CD8-positive, alpha-beta memory T cell (primary cell): Measurements from ENCODE around the gene TAMM41. TPM values are rescaled to one million over a fixed set of nuclear protein-coding genes. Genes with fewer than 3 reads are reported as not detected.
A peak's percentile ranks its signal among the peaks of the same experiment; 100 is the strongest.

Experiments used
- CTCF ChIA-PET: fragments of 350-600 bp; sonication (Branson Sonifier 250); formaldehyde crosslinking; loops from one replicate; lab custom pipeline; 2021; ENCODE audit warnings: antibody characterized with exemption; lab: Charles Lee
- POLR2A ChIA-PET: fragments of 350-600 bp; sonication (Branson Sonifier 250); formaldehyde crosslinking; loops from one replicate; lab custom pipeline; 2021; ENCODE audit warnings: antibody characterized with exemption; lab: Charles Lee
- DNase-seq, 5 donors: peaks; one replicate each; pipeline versions ENCODE4 v3.0.0 to v3.0.0-alpha.2; 2020 to 2022; ENCODE audit warnings: mixed read lengths in 1 of 5
- H3K27ac ChIP-seq: one replicate; pipeline ENCODE4 v1.7.0; 2013; ENCODE audit warnings: low read depth, mild to moderate bottlenecking, low read length, moderate library complexity
- H3K27me3 ChIP-seq: 2 replicates; pipeline ENCODE4 v1.7.0; 2013; ENCODE audit warnings: low read length, mild to moderate bottlenecking; ENCODE audit not compliant: insufficient read depth, poor library complexity, severe bottlenecking
- H3K36me3 ChIP-seq: 2 replicates; pipeline ENCODE4 v1.7.0; 2013; ENCODE audit warnings: mild to moderate bottlenecking, low read length, moderate library complexity; ENCODE audit not compliant: insufficient read depth
- H3K4me1 ChIP-seq: 2 replicates; pipeline ENCODE4 v1.7.0; 2013; ENCODE audit warnings: mild to moderate bottlenecking, low read length, moderate library complexity; ENCODE audit not compliant: insufficient read depth
- H3K4me3 ChIP-seq: 2 replicates; pipeline ENCODE4 v1.7.0; 2013; ENCODE audit warnings: mild to moderate bottlenecking, low read length
- H3K9me3 ChIP-seq: 2 replicates; pipeline ENCODE4 v1.7.0; 2013; ENCODE audit warnings: mild to moderate bottlenecking, low read length
- H3K27ac Mint-ChIP-seq, 8 donors: one replicate each; pipeline ENCODE4 v1.8.0; 2020 to 2021; ENCODE audit warnings: mixed read lengths in 8 of 8, mild to moderate bottlenecking in 6 of 8, inconsistent platforms in 3 of 8, moderate library complexity in 3 of 8
- H3K27me3 Mint-ChIP-seq, 2 donors: one replicate each; pipeline ENCODE4 v1.8.0; 2020 to 2021; ENCODE audit warnings: mixed read lengths in 2 of 2, mild to moderate bottlenecking in 1 of 2, moderate library complexity in 1 of 2
- H3K36me3 Mint-ChIP-seq, 3 donors: one replicate each; pipeline ENCODE4 v1.8.0; 2020 to 2021; ENCODE audit warnings: mixed read lengths in 3 of 3, inconsistent platforms in 1 of 3, mild to moderate bottlenecking in 1 of 3
- H3K4me1 Mint-ChIP-seq, 3 donors: one replicate each; pipeline ENCODE4 v1.8.0; 2020 to 2021; ENCODE audit warnings: mixed read lengths in 3 of 3, inconsistent platforms in 1 of 3, mild to moderate bottlenecking in 1 of 3
- H3K4me3 Mint-ChIP-seq, 7 donors: one replicate each; pipeline ENCODE4 v1.8.0; 2020 to 2021; ENCODE audit warnings: mixed read lengths in 7 of 7, mild to moderate bottlenecking in 6 of 7, moderate library complexity in 4 of 7, inconsistent platforms in 2 of 7
- H3K9me3 Mint-ChIP-seq, 5 donors: one replicate each; pipeline ENCODE4 v1.8.0; 2020 to 2022; ENCODE audit warnings: mixed read lengths in 5 of 5, mild to moderate bottlenecking in 3 of 5, moderate library complexity in 2 of 5, inconsistent platforms in 1 of 5
- polyA plus RNA-seq: library from polyadenylated mRNA; unstranded; fragments of 300-500 nt; fragmentation: Illumina TruSeq; gene quantifications from one replicate; pipeline ENCODE4 v1.2.3, GENCODE V29; 2021
- total RNA-seq, 2 experiments: library from RNA; stranded (reverse); gene quantifications; one replicate each; pipeline ENCODE4 v1.2.3, GENCODE V29; 2021

TAMM41 gene
- total and polyA plus RNA-seq, 3 experiments from 2014 or later: 22.9 to 26.1 (median 26.0) TPM

- no peak for DNase-seq
- Mint-ChIP-seq H3K27ac (peak overlapping the region in 1 of 8 donors; percentile 18), H3K27me3 (no peaks in the 10 kb centered on the region), H3K36me3 (peaks cover 14 to 76% (median 37%) of the 10 kb centered on the region in 3 donors), H3K4me3 (no peak overlapping the region), H3K9me3 (no peaks in the 10 kb centered on the region), H3K4me1 (peaks cover 2 to 5% (median 3%) of the 10 kb centered on the region in 3 donors)
- ChIA-PET POLR2A (no interaction called here), CTCF (interaction anchor here (0.9 kb wide), 1 partner anchor 429 kb away, joined by 3 read pairs; no protein-coding TSS in a partner anchor)
- no peaks in the 10 kb centered on the region for H3K4me1 ChIP-seq
- no peaks in the 10 kb centered on the region for H3K9me3 ChIP-seq
- no peak overlapping the region for H3K4me3 ChIP-seq
- H3K27ac ChIP-seq: no peak overlapping the region
- peaks cover 32% of the 10 kb centered on the region for H3K36me3 ChIP-seq
- no peaks in the 10 kb centered on the region for H3K27me3 ChIP-seq
Measured at GRCh38 chr3:11808231-11808630, 38.5 kb downstream of the TAMM41 start.

- ChIA-PET CTCF (no interaction called here), POLR2A (no interaction called here)
- Mint-ChIP-seq H3K4me3 (no peak overlapping the region), H3K36me3 (peaks cover 17 to 74% (median 38%) of the 10 kb centered on the region in 3 donors), H3K4me1 (peaks cover 2 to 5% (median 3%) of the 10 kb centered on the region in 3 donors), H3K27ac (peak overlapping the region in 2 of 8 donors; percentile 18 to 50), H3K27me3 (no peaks in the 10 kb centered on the region), H3K9me3 (peaks cover 0 to under 1% (median under 1%) of the 10 kb centered on the region in 5 donors)
- peaks cover 32% of the 10 kb centered on the region for H3K36me3 ChIP-seq
- H3K27me3 ChIP-seq: no peaks in the 10 kb centered on the region
- DNase-seq: no peak
- H3K27ac ChIP-seq: no peak overlapping the region
- no peaks in the 10 kb centered on the region for H3K4me1 ChIP-seq
- no peaks in the 10 kb centered on the region for H3K9me3 ChIP-seq
- no peak overlapping the region for H3K4me3 ChIP-seq
Measured at GRCh38 chr3:11807686-11808085, 39.0 kb downstream of the TAMM41 start.

GRCh38 chr3:11805716-11806115 lies 41.0 kb downstream of the TAMM41 start:
- POLR2A ChIA-PET: no interaction called here
- DNase-seq: no peak
- H3K36me3 ChIP-seq: peaks cover 43% of the 10 kb centered on the region
- CTCF ChIA-PET: interaction anchor here (1.3 kb wide), 1 partner anchor 97 kb away, joined by 3 read pairs; no protein-coding TSS in a partner anchor
- Mint-ChIP-seq H3K4me1 (peaks cover 2 to 5% (median 4%) of the 10 kb centered on the region in 3 donors), H3K36me3 (peaks cover 35 to 82% (median 43%) of the 10 kb centered on the region in 3 donors), H3K9me3 (peaks cover 0 to 10% (median 6%) of the 10 kb centered on the region in 5 donors), H3K27me3 (no peaks in the 10 kb centered on the region), H3K4me3 (no peak overlapping the region), H3K27ac (peak overlapping the region in 1 of 8 donors; percentile 34)
- H3K27me3 ChIP-seq: no peaks in the 10 kb centered on the region
- H3K9me3 ChIP-seq: no peaks in the 10 kb centered on the region
- no peak overlapping the region for H3K4me3 ChIP-seq
- H3K4me1 ChIP-seq: no peaks in the 10 kb centered on the region
- no peak overlapping the region for H3K27ac ChIP-seq

GRCh38 chr3:11803977-11804892 lies 42.5 kb downstream of the TAMM41 start:
- POLR2A ChIA-PET: no interaction called here
- Histone ChIP-seq H3K27ac (no peak overlapping the region), H3K9me3 (peaks cover 7% of the 10 kb centered on the region), H3K4me3 (no peak overlapping the region), H3K4me1 (no peaks in the 10 kb centered on the region), H3K36me3 (peaks cover 44% of the 10 kb centered on the region), H3K27me3 (no peaks in the 10 kb centered on the region)
- Mint-ChIP-seq H3K27me3 (no peaks in the 10 kb centered on the region), H3K27ac (peak overlapping the region in 3 of 8 donors; percentile 14 to 55 (median 34)), H3K9me3 (peaks cover 2 to 25% (median 18%) of the 10 kb centered on the region in 5 donors), H3K4me3 (no peak overlapping the region), H3K36me3 (peaks cover 50 to 84% (median 52%) of the 10 kb centered on the region in 3 donors), H3K4me1 (peaks cover 11 to 15% (median 13%) of the 10 kb centered on the region in 3 donors)
- peak in 4 of 5 donors; percentile 5 to 55 (median 26) for DNase-seq
- CTCF ChIA-PET: interaction anchor here (0.7 to 2.9 kb wide), 13 partner anchors 8 to 431 kb away, joined by 3 to 17 read pairs (median 3); partner anchors contain the start of gene TAMM41

- peaks cover 43% of the 10 kb centered on the region for H3K36me3 ChIP-seq
- POLR2A ChIA-PET: no interaction called here
- peaks cover 2 to 30% (median 18%) of the 10 kb centered on the region in 5 donors for H3K9me3 Mint-ChIP-seq
- no peak overlapping the region for H3K27ac ChIP-seq
- peaks cover 15 to 34% (median 30%) of the 10 kb centered on the region in 3 donors for H3K4me1 Mint-ChIP-seq
- peaks cover 60 to 87% (median 71%) of the 10 kb centered on the region in 3 donors for H3K36me3 Mint-ChIP-seq
- no peak overlapping the region for H3K4me3 ChIP-seq
- H3K4me3 Mint-ChIP-seq: peak overlapping the region in 2 of 7 donors; percentile 19 to 35
- peaks cover 0 to 2% of the 10 kb centered on the region in 2 donors for H3K27me3 Mint-ChIP-seq
- no peaks in the 10 kb centered on the region for H3K27me3 ChIP-seq
- no peaks in the 10 kb centered on the region for H3K4me1 ChIP-seq
- CTCF ChIA-PET: interaction anchor here (1.0 kb wide), 1 partner anchor 15 kb away, joined by 3 read pairs; no protein-coding TSS in a partner anchor
- H3K27ac Mint-ChIP-seq: peak overlapping the region in 1 of 8 donors; percentile 51
- peaks cover 8% of the 10 kb centered on the region for H3K9me3 ChIP-seq
- DNase-seq: no peak
Measured at GRCh38 chr3:11799791-11800190, 46.9 kb downstream of the TAMM41 start.

- H3K4me1 Mint-ChIP-seq: peaks cover 9 to 27% (median 21%) of the 10 kb centered on the region in 3 donors
- peaks cover 38 to 93% (median 47%) of the 10 kb centered on the region in 3 donors for H3K36me3 Mint-ChIP-seq
- peaks cover 0 to 2% of the 10 kb centered on the region in 2 donors for H3K27me3 Mint-ChIP-seq
- Histone ChIP-seq H3K9me3 (peaks cover 8% of the 10 kb centered on the region), H3K4me3 (no peak overlapping the region), H3K27ac (no peak overlapping the region), H3K36me3 (peaks cover 65% of the 10 kb centered on the region), H3K4me1 (no peaks in the 10 kb centered on the region), H3K27me3 (no peaks in the 10 kb centered on the region)
- H3K4me3 Mint-ChIP-seq: no peak overlapping the region
- POLR2A ChIA-PET: interaction anchor here (0.6 kb wide), 1 partner anchor 9 kb away, joined by 4 read pairs; no protein-coding TSS in a partner anchor
- peak overlapping the region in 1 of 8 donors; percentile 69 for H3K27ac Mint-ChIP-seq
- no peak for DNase-seq
- peaks cover 2 to 14% (median 5%) of the 10 kb centered on the region in 5 donors for H3K9me3 Mint-ChIP-seq
- CTCF ChIA-PET: no interaction called here
Measured at GRCh38 chr3:11794927-11795326, 51.8 kb downstream of the TAMM41 start.

GRCh38 chr3:11791339-11792200 lies 55.1 kb downstream of the TAMM41 start:
- ChIA-PET POLR2A (no interaction called here), CTCF (no interaction called here)
- no peaks in the 10 kb centered on the region for H3K9me3 ChIP-seq
- H3K27me3 ChIP-seq: no peaks in the 10 kb centered on the region
- H3K27ac Mint-ChIP-seq: peak overlapping the region in 1 of 8 donors; percentile 48
- no peak overlapping the region for H3K4me3 ChIP-seq
- H3K27ac ChIP-seq: no peak overlapping the region
- peaks cover 62% of the 10 kb centered on the region for H3K36me3 ChIP-seq
- no peaks in the 10 kb centered on the region for H3K9me3 Mint-ChIP-seq
- no peak for DNase-seq
- H3K4me1 ChIP-seq: no peaks in the 10 kb centered on the region
- no peak overlapping the region for H3K4me3 Mint-ChIP-seq
- no peaks in the 10 kb centered on the region for H3K27me3 Mint-ChIP-seq
- peaks cover 27 to 91% (median 41%) of the 10 kb centered on the region in 3 donors for H3K36me3 Mint-ChIP-seq
- H3K4me1 Mint-ChIP-seq: peaks cover 0 to 2% (median 1%) of the 10 kb centered on the region in 3 donors
